PC-3 (cell line): ENCODE measurements around the gene CAP2.

Source experiments
- EZH2 ChIP-seq: fragments of 300-600 bp; sonication (generic); IDR thresholded peaks from one replicate; pipeline ENCODE4 v1.6.1; 2017; ENCODE audit warnings: antibody characterized with exemption, mild to moderate bottlenecking, low read length; ENCODE audit not compliant: unreplicated experiment
- TF ChIP-seq, protein P1 (sequence below): fragments of 300-600 bp; sonication (generic); conservative IDR thresholded peaks from 2 replicates; pipeline ENCODE4 v1.5.1; 2017; ENCODE audit warnings: antibody characterized with exemption, low read depth, mild to moderate bottlenecking, low read length

DNA sequence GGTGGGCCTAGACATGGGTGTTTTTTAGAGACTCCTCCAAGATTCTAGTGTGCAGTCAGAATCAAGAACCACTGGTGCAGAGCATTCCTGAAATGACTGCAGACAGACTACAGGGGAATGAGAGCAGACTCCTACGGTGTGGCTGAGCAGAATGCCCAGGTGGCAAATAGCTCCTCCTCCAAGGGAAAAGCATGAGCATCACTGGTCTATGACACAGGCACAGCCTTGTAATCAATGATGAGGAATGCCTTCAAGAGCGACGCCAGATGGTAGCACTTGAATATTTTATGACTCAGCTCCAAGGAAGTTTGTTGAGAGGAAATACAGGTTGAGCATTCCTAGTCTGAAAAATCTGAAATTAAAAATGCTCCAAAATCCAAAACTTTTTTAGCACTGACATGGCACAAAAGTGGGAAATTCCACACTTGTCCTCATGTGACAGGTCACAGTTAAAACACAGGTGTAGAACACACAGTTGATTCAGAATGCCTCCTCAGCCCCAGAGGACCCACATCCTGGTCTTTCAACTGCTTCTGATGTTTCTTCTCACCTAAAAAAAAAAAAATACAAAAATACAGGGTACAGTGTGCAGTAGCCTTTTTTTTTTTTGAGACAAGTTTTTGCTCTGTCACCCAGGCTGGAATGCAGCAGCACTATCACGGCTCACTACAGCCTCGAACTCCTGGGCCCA is 196.2 kb downstream of the CAP2 start:
- TF ChIP-seq, protein P1, sequence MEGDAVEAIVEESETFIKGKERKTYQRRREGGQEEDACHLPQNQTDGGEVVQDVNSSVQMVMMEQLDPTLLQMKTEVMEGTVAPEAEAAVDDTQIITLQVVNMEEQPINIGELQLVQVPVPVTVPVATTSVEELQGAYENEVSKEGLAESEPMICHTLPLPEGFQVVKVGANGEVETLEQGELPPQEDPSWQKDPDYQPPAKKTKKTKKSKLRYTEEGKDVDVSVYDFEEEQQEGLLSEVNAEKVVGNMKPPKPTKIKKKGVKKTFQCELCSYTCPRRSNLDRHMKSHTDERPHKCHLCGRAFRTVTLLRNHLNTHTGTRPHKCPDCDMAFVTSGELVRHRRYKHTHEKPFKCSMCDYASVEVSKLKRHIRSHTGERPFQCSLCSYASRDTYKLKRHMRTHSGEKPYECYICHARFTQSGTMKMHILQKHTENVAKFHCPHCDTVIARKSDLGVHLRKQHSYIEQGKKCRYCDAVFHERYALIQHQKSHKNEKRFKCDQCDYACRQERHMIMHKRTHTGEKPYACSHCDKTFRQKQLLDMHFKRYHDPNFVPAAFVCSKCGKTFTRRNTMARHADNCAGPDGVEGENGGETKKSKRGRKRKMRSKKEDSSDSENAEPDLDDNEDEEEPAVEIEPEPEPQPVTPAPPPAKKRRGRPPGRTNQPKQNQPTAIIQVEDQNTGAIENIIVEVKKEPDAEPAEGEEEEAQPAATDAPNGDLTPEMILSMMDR = peak; percentile 54
- no peak for TF ChIP-seq EZH2
